Renal cortical epithelial cell (primary cell): ENCODE results near the gene SPART. TPM values are rescaled to one million over a fixed set of nuclear protein-coding genes. Genes with fewer than 3 reads are reported as not detected.

Source experiments
- total RNA-seq: library from RNA; depleted of rRNA; stranded (reverse); fragments of >200 nt; gene quantifications from 2 replicates; pipeline ENCODE4 v1.2.3, GENCODE V29; 2014

SPART gene
- total RNA-seq, 1 donor from 2014 or later: 152 TPM

Other genes with a start within 250 kb of the SPART start
- gene DCLK1, start 215.0 kb downstream of the SPART start, total RNA-seq: 12.0 and 12.2 TPM in 2 replicates
- 0.10 and 0.69 TPM in 2 replicates for gene SOHLH2, start 131.8 kb downstream of the SPART start, total RNA-seq
- 2.8 and 3.3 TPM in 2 replicates for gene CCDC169, start 48.6 kb downstream of the SPART start, total RNA-seq
- 1.4 and 3.6 TPM in 2 replicates for gene CCNA1, start 86.1 kb upstream of the SPART start, total RNA-seq